ENCODE data around the gene MAP6D1.
"Not testable (repeated sequence)": the region's sequence is repeated elsewhere in the genome, so short reads cannot be mapped to it uniquely, and the experiment has no call there.

The MAP6D1 gene

DNA sequence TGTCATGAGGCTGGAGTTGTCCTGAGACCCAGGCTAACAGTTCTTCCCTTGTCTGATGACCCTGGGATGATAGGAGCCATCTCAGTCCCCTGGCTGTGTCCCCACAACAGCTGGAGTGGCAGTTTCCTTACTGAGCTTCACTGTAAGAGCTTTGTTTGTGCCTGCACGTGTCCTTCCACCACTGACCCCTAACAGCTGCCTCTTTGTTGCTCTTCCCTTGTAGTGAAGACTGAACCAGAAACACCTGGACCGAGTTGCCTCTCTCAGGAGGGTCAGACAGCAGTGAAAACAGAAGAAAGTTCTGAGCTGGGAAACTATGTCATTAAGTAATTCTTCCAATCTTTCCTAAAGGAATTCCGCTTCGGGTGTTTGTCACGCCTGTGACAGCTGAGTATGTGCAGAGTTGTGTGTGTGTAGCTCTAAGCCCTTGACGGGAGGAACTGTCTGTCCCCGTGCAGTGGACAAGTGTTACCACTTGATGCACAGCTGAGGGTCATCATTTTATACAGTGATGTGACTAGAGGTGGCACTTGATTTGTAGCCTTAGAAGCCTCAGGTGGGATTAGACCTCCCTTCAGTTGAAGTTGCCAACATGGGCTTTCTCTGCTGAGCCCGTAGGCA lies 25.0 kb downstream of the MAP6D1 start:
- H3K4me3 Mint-ChIP-seq: no peak overlapping the region
- no peaks in the 10 kb centered on the region for H3K9me3 Mint-ChIP-seq
- H3K4me1 Mint-ChIP-seq (ENCODE audit: low read depth): no peaks in the 10 kb centered on the region
- peaks cover 61% of the 10 kb centered on the region for H3K36me3 Mint-ChIP-seq (ENCODE audit: low read depth)
- peak overlapping the region; percentile 34 for H3K27ac Mint-ChIP-seq
- H3K27me3 Mint-ChIP-seq (ENCODE audit: low read depth): no peaks in the 10 kb centered on the region
- no peak for DNase-seq (ENCODE audit: low spot score)

DNA sequence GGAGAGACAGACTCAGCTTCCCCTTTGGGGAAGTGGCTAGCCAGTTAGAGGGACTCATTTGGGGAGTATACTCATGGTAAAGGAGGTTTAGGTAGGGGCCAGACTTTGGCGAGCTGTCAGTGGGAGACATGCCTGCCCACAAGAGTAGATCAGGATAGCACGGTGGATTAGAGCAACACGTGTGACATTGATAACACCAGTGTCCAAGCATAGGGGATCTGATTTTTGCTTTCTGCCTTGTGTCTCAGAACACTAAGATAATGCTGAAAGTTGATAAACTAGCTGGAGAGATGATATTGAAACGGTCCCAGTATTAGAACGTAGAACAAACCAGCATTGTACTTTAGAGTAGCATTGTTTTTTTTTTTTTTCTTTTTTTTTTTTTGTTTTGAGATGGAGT lies 25.9 kb downstream of the MAP6D1 start:
- no peak for DNase-seq (ENCODE audit: low spot score)

GRCh38 chr3:183797996-183798395 lies 27.4 kb downstream of the MAP6D1 start:
- Mint-ChIP-seq H3K4me1 (ENCODE audit: low read depth) (no peaks in the 10 kb centered on the region), H3K27ac (no peak overlapping the region), H3K36me3 (ENCODE audit: low read depth) (peaks cover 55% of the 10 kb centered on the region), H3K27me3 (ENCODE audit: low read depth) (no peaks in the 10 kb centered on the region), H3K9me3 (no peaks in the 10 kb centered on the region), H3K4me3 (no peak overlapping the region)
- no peak for DNase-seq (ENCODE audit: low spot score)

More for the DNA sequence above, 25.9 kb downstream of the MAP6D1 start:
- Mint-ChIP-seq H3K36me3 (ENCODE audit: low read depth) (peaks cover 58% of the 10 kb centered on the region), H3K4me3 (no peak overlapping the region), H3K27me3 (ENCODE audit: low read depth) (no peaks in the 10 kb centered on the region), H3K9me3 (no peaks in the 10 kb centered on the region), H3K4me1 (ENCODE audit: low read depth) (no peaks in the 10 kb centered on the region), H3K27ac (no peak overlapping the region)

- H3K36me3 Mint-ChIP-seq (ENCODE audit: low read depth): peaks cover 51% of the 10 kb centered on the region
- no peaks in the 10 kb centered on the region for H3K27me3 Mint-ChIP-seq (ENCODE audit: low read depth)
- no peak for DNase-seq (ENCODE audit: low spot score)
- H3K9me3 Mint-ChIP-seq: no peaks in the 10 kb centered on the region
- H3K4me3 Mint-ChIP-seq: no peak overlapping the region
- no peaks in the 10 kb centered on the region for H3K4me1 Mint-ChIP-seq (ENCODE audit: low read depth)
- H3K27ac Mint-ChIP-seq: no peak overlapping the region
Measured at GRCh38 chr3:183796372-183796771, 29.0 kb downstream of the MAP6D1 start.

GRCh38 chr3:183794452-183794851 lies 30.9 kb downstream of the MAP6D1 start:
- peaks cover 52% of the 10 kb centered on the region for H3K36me3 Mint-ChIP-seq (ENCODE audit: low read depth)

GRCh38 chr3:183792976-183793375 lies 32.4 kb downstream of the MAP6D1 start:
- no peak overlapping the region for H3K27ac Mint-ChIP-seq
- H3K4me1 Mint-ChIP-seq (ENCODE audit: low read depth): peaks cover 2% of the 10 kb centered on the region
- DNase-seq (ENCODE audit: low spot score): no peak
- no peaks in the 10 kb centered on the region for H3K9me3 Mint-ChIP-seq
- no peaks in the 10 kb centered on the region for H3K27me3 Mint-ChIP-seq (ENCODE audit: low read depth)
- H3K4me3 Mint-ChIP-seq: no peak overlapping the region
- H3K36me3 Mint-ChIP-seq (ENCODE audit: low read depth): peaks cover 51% of the 10 kb centered on the region

More at GRCh38 chr3:183794452-183794851, 30.9 kb downstream of the MAP6D1 start:
- Mint-ChIP-seq H3K27me3 (ENCODE audit: low read depth) (no peaks in the 10 kb centered on the region), H3K4me3 (no peak overlapping the region), H3K27ac (no peak overlapping the region), H3K9me3 (no peaks in the 10 kb centered on the region), H3K4me1 (ENCODE audit: low read depth) (peaks cover 2% of the 10 kb centered on the region)
- DNase-seq (ENCODE audit: low spot score): no peak

GRCh38 chr3:183790700-183791099 lies 34.7 kb downstream of the MAP6D1 start:
- Mint-ChIP-seq H3K9me3 (no peaks in the 10 kb centered on the region), H3K4me3 (no peak overlapping the region), H3K27me3 (ENCODE audit: low read depth) (no peaks in the 10 kb centered on the region), H3K27ac (no peak overlapping the region), H3K4me1 (ENCODE audit: low read depth) (peaks cover 2% of the 10 kb centered on the region), H3K36me3 (ENCODE audit: low read depth) (peaks cover 54% of the 10 kb centered on the region)
- DNase-seq (ENCODE audit: low spot score): no peak

GRCh38 chr3:183789826-183790225 lies 35.6 kb downstream of the MAP6D1 start:
- H3K4me3 Mint-ChIP-seq: no peak overlapping the region
- peaks cover 2% of the 10 kb centered on the region for H3K4me1 Mint-ChIP-seq (ENCODE audit: low read depth)
- no peak overlapping the region for H3K27ac Mint-ChIP-seq
- peaks cover 56% of the 10 kb centered on the region for H3K36me3 Mint-ChIP-seq (ENCODE audit: low read depth)
- DNase-seq (ENCODE audit: low spot score): no peak
- no peaks in the 10 kb centered on the region for H3K27me3 Mint-ChIP-seq (ENCODE audit: low read depth)
- no peaks in the 10 kb centered on the region for H3K9me3 Mint-ChIP-seq

- not testable (repeated sequence) for H3K27me3 Mint-ChIP-seq (ENCODE audit: low read depth); H3K27ac Mint-ChIP-seq; H3K4me1 Mint-ChIP-seq (ENCODE audit: low read depth); DNase-seq (ENCODE audit: low spot score); H3K9me3 Mint-ChIP-seq; H3K4me3 Mint-ChIP-seq
- peaks cover 61% of the 10 kb centered on the region for H3K36me3 Mint-ChIP-seq (ENCODE audit: low read depth)
Measured at GRCh38 chr3:183784503-183784902, 40.9 kb downstream of the MAP6D1 start.

DNA sequence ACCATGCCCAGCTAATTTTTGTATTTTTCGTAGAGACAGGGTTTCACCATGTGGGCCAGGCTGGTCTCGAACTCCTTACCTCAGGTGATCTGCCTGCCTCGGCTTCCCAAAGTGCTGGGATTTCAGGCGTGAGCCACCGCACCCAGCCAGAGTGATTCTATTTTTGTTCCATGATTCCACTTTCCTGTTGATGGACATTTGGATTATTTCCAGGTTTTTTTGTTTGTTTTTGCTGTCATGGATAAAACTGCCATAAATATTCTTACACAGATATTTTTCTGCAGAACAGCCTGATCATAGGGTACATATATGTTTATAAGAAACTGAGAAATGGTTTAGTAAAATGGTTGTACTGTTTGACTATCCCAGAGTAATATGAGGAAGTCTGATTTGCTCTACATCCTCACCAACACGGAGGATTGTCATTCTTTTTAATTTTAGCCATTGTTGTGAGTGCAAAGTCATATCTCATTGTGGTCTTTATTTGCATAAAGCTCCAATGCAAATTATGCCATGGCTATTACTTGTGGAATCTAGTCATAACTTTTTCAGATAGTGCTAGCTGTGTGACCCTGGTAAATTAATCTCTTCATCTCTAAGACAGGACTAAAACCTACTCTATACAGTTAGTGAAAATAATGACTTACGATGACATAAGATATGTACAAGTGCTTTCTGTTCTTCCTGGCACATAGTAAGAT lies 42.7 kb downstream of the MAP6D1 start:
- H3K4me1 Mint-ChIP-seq (ENCODE audit: low read depth): no peaks in the 10 kb centered on the region
- H3K36me3 Mint-ChIP-seq (ENCODE audit: low read depth): peaks cover 61% of the 10 kb centered on the region
- no peak overlapping the region for H3K27ac Mint-ChIP-seq
- no peak overlapping the region for H3K4me3 Mint-ChIP-seq
- H3K9me3 Mint-ChIP-seq: no peaks in the 10 kb centered on the region
- DNase-seq (ENCODE audit: low spot score): no peak
- no peaks in the 10 kb centered on the region for H3K27me3 Mint-ChIP-seq (ENCODE audit: low read depth)

DNA sequence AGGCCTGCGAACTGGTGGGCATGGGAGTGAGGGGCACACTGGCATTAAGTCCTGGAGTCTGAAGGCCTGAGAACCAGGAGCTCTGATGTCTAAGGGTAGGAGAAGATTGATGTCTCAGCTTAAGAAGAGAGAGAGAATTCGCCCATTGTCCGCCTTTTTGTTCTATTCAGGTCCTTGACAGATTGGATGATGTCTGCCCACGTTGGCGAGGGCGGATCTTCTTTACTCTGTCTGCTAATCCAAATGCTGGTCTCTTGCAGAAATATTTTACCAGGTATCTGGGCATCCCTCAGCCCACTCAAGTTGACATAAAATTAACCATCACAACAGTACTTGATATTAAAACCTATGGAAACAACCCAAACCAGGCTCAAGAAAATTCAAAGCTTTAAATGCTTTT lies 44.1 kb downstream of the MAP6D1 start:
- Mint-ChIP-seq H3K4me3 (no peak overlapping the region), H3K36me3 (ENCODE audit: low read depth) (peaks cover 59% of the 10 kb centered on the region), H3K4me1 (ENCODE audit: low read depth) (no peaks in the 10 kb centered on the region), H3K27ac (no peak overlapping the region), H3K9me3 (no peaks in the 10 kb centered on the region), H3K27me3 (ENCODE audit: low read depth) (no peaks in the 10 kb centered on the region)
- no peak for DNase-seq (ENCODE audit: low spot score)

GRCh38 chr3:183779896-183780465 lies 45.4 kb downstream of the MAP6D1 start:
- no peak for DNase-seq (ENCODE audit: low spot score)
- Mint-ChIP-seq H3K36me3 (ENCODE audit: low read depth) (peaks cover 56% of the 10 kb centered on the region), H3K4me1 (ENCODE audit: low read depth) (no peaks in the 10 kb centered on the region), H3K27me3 (ENCODE audit: low read depth) (no peaks in the 10 kb centered on the region), H3K27ac (no peak overlapping the region), H3K9me3 (no peaks in the 10 kb centered on the region), H3K4me3 (no peak overlapping the region)

GRCh38 chr3:183777016-183777618 lies 48.3 kb downstream of the MAP6D1 start:
- H3K4me1 Mint-ChIP-seq (ENCODE audit: low read depth): no peaks in the 10 kb centered on the region
- H3K27me3 Mint-ChIP-seq (ENCODE audit: low read depth): no peaks in the 10 kb centered on the region
- H3K27ac Mint-ChIP-seq: no peak overlapping the region
- DNase-seq (ENCODE audit: low spot score): no peak
- H3K36me3 Mint-ChIP-seq (ENCODE audit: low read depth): peaks cover 53% of the 10 kb centered on the region
- H3K9me3 Mint-ChIP-seq: no peaks in the 10 kb centered on the region
- H3K4me3 Mint-ChIP-seq: no peak overlapping the region

DNA sequence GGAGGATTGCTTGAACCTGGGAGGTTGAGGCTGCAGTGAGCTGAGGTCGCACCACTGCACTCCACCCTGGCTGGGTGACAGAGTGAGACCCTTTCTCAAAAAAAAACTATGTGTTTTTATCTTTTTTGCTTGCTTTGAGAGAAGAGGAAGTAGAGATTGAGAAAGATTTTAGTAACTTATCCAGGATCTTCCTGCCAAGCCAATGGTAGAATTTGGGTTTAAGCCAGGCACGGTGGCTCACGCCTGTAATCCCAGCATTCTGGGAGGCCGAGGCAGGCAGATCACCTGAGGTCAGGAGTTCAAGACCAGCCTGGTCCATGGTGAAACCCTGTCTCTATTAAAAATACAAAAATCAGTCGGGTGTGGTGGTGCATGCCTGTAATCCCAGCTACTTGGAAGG lies 48.9 kb downstream of the MAP6D1 start:
- peaks cover 52% of the 10 kb centered on the region for H3K36me3 Mint-ChIP-seq (ENCODE audit: low read depth)
- H3K4me3 Mint-ChIP-seq; H3K9me3 Mint-ChIP-seq; H3K27ac Mint-ChIP-seq; H3K4me1 Mint-ChIP-seq (ENCODE audit: low read depth); DNase-seq (ENCODE audit: low spot score); H3K27me3 Mint-ChIP-seq (ENCODE audit: low read depth): not testable (repeated sequence)
